ENCODE results near the gene GPR173. TPM values are rescaled to one million over a fixed set of nuclear protein-coding genes. Genes with fewer than 3 reads are reported as not detected.

GPR173 gene
- total RNA-seq, 1 experiment from 2014 or later: 7.3 TPM

GRCh38 chrX:53072418-53073114 is 24.0 kb downstream of the GPR173 start:
- Mint-ChIP-seq H3K27me3 (ENCODE audit: low read depth) (no peaks in the 10 kb centered on the region; the same call in 1 of the 2 replicates), H3K4me3 (peak overlapping the region; percentile 80), H3K9me3 (no peaks in the 10 kb centered on the region), H3K4me1 (peaks cover 14% of the 10 kb centered on the region), H3K36me3 (no peaks in the 10 kb centered on the region), H3K27ac (no peak overlapping the region)
- TF ChIP-seq HMGXB4 (CRISPR knock-in tag; IDR thresholded peaks at IDR 0.05): no peak
- TF ChIP-seq ETV6 (CRISPR knock-in tag; IDR thresholded peaks at IDR 0.05): no peak
- no peak for TF ChIP-seq SOX15 (CRISPR knock-in tag; IDR thresholded peaks at IDR 0.05)
- TF ChIP-seq CTCF (IDR thresholded peaks at IDR 0.05): no peak
- no peak for TF ChIP-seq ZNF232 (CRISPR knock-in tag; IDR thresholded peaks at IDR 0.05)
- TF ChIP-seq KAT7 (CRISPR knock-in tag; IDR thresholded peaks at IDR 0.05; ENCODE audit: borderline replicate concordance): no peak
- no peak for TF ChIP-seq STAT6 (CRISPR knock-in tag; conservative IDR thresholded peaks at IDR 0.05; ENCODE audit: low read depth)
- no peak for TF ChIP-seq USF2 (CRISPR knock-in tag; IDR thresholded peaks at IDR 0.05)
- no peak for TF ChIP-seq GABPB1 (CRISPR knock-in tag; IDR thresholded peaks at IDR 0.05)
- TF ChIP-seq USF1 (CRISPR knock-in tag; IDR thresholded peaks at IDR 0.05): no peak
- TF ChIP-seq E2F1 (CRISPR knock-in tag; IDR thresholded peaks at IDR 0.05): no peak
- ChIA-PET POLR2A (interaction anchor here (0.8 kb wide), 1 partner anchor 10 kb away, joined by 3 read pairs; the partner anchor contains the start of gene TSPYL2), CTCF (interaction anchor here (0.7 to 2.0 kb wide), 4 partner anchors 15 to 409 kb away, joined by 3 to 9 read pairs (median 4); no protein-coding TSS in a partner anchor)
- no peak for ATAC-seq
- no peak for DNase-seq (ENCODE audit: low spot score)

- Mint-ChIP-seq H3K36me3 (no peaks in the 10 kb centered on the region), H3K9me3 (no peaks in the 10 kb centered on the region), H3K27me3 (ENCODE audit: low read depth) (no peaks in the 10 kb centered on the region; the same call in 1 of the 2 replicates), H3K4me3 (no peak overlapping the region), H3K4me1 (peaks cover 14% of the 10 kb centered on the region), H3K27ac (peak overlapping the region; percentile 64; the same call in 1 of the 2 replicates)
- POLR2A ChIA-PET: interaction anchor here (0.8 kb wide), 1 partner anchor 9 kb away, joined by 3 read pairs; the partner anchor contains the start of gene TSPYL2
- CTCF ChIA-PET: interaction anchor here (0.7 to 2.0 kb wide), 4 partner anchors 14 to 409 kb away, joined by 3 to 9 read pairs (median 4); no protein-coding TSS in a partner anchor
- no peak for DNase-seq (ENCODE audit: low spot score)
- peak; percentile 17; the same call in 1 of the 2 replicates for ATAC-seq
- TF ChIP-seq NFE2L1 (CRISPR knock-in tag; IDR thresholded peaks at IDR 0.05) (no peak), IRF1 (CRISPR knock-in tag; IDR thresholded peaks at IDR 0.05) (no peak), CREB1 (CRISPR knock-in tag; IDR thresholded peaks at IDR 0.05) (no peak), OVOL2 (CRISPR knock-in tag; IDR thresholded peaks at IDR 0.05; ENCODE audit: borderline replicate concordance) (no peak), ELF4 (CRISPR knock-in tag; IDR thresholded peaks at IDR 0.05; ENCODE audit: low read depth) (no peak), ZNF532 (CRISPR knock-in tag; IDR thresholded peaks at IDR 0.05; ENCODE audit: borderline replicate concordance) (no peak), MAX (CRISPR knock-in tag; IDR thresholded peaks at IDR 0.05) (no peak), NR2C2 (CRISPR knock-in tag; IDR thresholded peaks at IDR 0.05) (no peak)
These were observed 24.6 kb downstream of the GPR173 start for GRCh38 chrX:53073115-53073586.

All from WTC11 (cell line).